Stimulated activated CD4-positive, alpha-beta T cell treated with anti-CD3 and anti-CD28 coated beads, Interleukin-1b, Interleukin-23, amount 100 ng/mL, for 4 hours (primary cell): Measurements from ENCODE around the gene MAP7.
"Not testable (repeated sequence)": the region's sequence is repeated elsewhere in the genome, so short reads cannot be mapped to it uniquely, and the experiment has no call there.

ENCODE experiments used
- DNase-seq, 2 donors: peaks; one replicate each; pipeline ENCODE4 v3.0.0-alpha.2; 2020; ENCODE audit warnings: low read depth in 2 of 2

Gene MAP7

DNA sequence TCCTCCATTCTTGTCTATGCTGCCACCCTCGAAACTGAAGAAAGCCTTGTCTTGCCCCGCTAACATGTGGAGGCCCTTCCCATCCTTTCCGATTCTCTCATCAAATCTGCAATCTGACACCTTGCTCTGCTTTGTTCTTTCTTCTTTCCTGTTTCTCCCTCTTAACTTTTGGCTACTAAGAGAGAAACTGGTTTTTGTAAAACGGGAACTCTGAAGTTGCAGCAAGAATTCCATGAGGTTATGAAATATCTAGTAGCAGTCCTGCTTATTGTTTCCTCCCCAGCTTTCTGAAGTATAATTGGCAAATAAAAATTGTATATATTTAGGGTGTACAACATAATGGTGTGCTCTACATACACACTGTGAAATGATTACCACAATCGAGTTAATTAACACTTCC lies 80.2 kb downstream of the MAP7 start:
- DNase-seq = no peak

DNA sequence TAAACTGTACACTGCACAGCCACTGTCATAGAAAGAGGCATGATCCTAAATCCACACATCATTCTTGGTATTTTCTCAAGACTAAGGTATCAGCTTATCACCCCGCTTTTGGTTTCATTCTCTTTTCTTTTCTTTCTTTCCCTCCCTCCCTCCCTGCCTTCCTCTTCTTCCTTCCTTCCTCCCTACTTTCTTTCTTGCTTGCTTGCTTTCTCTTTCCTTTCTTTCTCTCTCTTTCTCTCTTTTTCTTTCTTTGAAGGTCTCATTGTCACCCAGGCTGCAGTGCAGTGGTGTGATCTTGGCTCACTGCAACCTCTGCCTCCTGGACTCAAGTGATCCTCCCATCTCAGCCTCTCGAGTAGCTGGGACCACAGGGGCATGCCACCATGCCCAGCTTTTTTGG lies 81.1 kb downstream of the MAP7 start:
- no peak for DNase-seq

DNA sequence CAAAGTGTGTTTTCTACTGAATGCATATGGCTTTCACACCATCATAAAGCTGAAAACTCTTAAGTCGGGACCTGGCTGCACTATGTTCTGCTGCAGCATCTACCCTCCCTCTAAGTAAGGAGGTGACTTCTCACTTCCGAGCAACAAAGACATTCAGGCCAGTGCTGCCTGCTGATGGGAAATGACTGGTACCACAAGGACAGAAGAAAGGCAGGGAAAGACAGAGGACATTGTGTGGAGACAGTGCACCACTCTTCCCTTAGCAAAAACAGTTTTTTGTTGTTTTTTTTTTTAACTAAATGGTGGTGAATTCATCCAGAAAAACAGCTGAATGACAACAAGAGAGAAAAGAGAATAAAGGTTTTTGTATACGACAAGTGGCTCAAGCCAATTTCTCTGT lies 81.5 kb downstream of the MAP7 start:
- DNase-seq = no peak

DNA sequence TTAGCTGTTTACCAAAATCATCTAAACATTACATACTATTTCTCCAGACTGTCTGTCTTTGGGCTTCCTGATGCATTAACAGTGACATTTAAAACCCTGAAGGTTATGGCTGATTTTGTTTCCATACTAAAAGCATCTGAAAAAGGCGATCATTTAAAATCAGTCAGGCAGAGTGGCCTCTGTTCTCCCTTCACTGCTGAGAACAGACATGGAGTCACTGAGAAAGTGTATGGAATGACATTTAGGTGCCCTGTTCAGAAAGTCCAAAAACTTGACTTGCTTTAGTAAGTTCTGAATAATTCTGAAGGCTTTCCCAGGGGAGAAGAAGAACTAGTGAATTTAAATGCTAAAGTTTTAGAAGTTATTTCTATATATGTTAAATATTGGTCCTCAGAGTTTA lies 83.0 kb downstream of the MAP7 start:
- DNase-seq = no peak

DNA sequence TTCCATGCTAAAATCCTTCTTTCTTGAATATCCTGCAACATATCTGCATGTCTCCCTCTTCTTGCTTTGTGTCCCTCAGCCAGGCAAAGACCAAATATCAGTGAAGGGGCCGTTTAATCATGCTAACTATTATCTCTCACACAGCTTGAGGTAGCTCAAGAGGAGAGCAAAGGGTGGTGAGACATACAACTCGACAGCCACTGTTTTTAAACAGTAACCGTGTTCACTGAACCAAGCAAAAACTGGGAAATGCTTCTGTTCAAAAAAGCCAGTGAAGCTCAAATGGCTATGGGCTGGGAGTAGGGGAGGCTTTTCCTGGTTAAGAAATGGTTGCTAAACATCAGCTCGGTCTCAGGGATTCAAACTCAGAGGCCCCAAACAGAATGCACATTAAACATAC lies 83.4 kb downstream of the MAP7 start:
- no peak for DNase-seq

DNA sequence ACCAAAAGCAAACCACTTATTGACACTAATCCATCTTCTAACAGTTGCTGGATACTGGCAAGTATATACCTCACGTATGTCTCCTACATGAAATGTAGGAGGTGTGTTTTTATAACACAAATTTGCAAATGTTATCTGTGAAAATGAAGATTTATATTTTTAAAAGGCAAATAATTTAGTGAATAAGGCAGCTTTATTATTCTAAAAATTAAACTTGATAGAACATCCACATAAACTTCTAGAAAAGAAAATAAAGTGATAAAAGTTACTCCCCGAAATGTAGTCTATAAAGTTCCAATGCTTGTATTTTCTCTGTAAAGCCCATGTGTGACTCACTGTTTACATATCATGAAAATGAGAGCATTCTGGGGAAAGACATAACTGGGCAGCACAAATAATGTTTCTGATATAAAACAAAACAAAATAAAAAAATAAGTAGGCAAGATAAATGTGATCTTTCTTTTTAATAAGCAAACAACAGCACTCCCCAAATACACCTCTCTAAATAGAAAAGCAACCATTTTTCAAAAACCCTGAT lies 84.4 kb downstream of the MAP7 start:
- DNase-seq = no peak

DNA sequence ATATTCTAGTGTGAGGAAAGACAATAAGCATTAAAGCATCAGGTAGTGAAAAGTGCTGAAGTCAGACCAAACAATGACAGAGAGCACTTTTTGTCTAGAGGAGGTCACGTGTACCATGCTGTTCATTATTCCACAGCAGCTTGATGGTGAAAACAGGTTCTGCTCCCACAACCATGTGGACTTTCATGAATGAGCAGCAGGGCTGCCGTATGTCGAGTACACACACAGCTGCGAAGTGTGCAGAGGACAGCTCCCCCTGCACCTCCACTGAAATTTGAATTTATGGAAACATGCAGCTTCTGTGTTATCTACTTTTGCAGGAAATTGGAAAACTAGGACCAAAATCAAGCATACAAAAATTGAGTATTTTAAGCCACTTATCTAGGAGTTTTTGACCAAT lies 85.3 kb downstream of the MAP7 start:
- no peak for DNase-seq

DNA sequence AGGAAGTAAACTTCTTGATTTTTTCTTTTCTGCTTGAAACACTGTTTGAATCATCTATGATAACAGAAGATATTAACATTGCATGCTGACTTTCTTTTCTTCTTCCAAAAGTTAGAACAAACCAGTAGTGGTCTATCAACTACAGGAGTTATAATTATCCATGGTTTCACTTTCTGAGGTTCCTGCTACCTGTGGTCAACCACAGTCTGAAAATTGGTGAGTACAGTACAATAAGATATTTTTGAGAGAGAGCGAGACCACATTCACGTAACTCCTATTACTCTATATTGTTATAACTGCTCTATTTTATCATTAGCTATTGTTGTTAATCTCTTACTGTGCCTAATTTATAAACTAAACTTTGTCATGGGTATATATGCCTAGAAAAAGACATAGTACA lies 86.1 kb downstream of the MAP7 start:
- DNase-seq = no peak

DNA sequence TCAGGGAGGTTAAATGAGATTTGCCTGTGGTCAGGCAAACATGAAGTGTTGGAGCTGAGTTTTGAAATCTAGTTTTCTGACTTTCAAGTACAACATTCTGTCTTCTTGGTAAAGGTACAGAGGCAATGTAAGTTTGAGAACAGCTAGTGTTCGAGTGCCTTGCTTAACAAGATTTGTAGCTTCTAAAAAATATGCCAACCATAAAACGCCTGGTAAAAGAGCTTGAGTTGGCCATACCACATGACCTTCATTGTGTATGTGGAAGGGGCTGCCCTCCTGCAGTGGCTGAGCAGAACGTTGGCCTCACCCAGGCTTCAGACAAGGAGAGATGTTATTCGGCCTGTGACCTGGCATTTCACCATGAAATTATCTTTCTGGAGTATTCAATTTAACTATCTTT lies 86.5 kb downstream of the MAP7 start:
- no peak for DNase-seq

DNA sequence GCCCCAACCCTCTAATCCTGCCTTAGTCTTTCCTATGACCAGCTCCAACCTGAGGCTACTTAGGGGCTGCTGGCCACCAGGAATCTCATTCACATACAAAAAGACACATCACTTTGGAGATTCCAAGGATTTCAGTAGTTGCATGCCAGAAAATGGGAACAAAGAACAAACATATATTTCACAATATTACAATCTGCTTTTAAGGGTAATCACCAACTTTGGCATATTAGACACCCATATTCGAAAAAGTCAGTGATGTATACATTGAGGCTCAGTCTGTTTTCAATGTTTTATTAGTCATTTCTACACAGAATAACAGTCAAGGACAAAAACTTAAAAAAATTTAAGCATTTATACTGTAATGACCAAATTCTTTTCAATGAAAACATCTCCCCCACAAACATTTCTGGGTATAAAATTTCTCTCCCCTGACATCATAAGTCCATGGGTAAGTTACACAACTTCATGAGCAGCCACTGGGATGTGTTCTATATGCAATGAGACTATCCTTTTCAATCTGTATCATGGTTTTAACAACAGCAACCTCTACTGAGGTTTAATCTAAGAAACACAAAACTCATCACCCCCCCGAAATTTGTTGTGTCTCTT lies 103.5 kb downstream of the MAP7 start:
- no peak for DNase-seq

DNA sequence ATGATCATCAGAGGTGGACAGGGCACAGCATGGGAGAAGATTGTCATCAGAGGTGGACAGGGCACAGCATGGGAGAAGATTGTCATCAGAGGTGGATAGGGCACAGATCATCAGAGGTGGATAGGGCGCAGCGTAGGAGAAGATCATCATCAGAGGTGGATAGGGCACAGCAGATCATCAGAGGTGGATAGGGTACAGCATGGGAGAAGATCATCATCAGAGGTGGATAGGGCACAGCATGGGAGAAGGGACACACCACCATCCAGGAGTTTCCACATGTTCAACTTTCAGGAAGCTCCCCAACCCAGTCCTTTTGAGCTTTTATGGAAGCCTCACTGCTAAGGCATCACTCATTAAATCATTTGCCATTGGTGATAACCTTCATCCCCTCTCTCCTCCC lies 104.1 kb downstream of the MAP7 start:
- DNase-seq = no peak

DNA sequence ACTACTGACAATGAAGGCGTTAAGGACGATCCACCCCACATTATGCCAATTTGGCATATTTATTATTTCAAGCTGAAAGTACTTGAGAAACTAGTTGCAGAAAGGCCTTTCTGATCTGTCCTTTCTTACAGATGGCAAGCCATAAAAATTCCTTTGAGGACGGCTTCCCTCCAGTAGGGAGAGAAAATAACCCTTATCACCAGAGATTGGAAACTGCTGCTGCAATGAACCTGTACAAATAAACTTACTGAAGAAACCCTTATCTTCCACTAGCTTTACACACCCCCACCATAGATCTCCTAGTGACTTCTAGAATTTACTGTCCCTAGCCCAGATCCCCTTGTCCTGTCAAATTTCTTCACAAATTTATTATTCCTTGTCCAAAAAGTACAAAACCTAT lies 105.2 kb downstream of the MAP7 start:
- DNase-seq = no peak

DNA sequence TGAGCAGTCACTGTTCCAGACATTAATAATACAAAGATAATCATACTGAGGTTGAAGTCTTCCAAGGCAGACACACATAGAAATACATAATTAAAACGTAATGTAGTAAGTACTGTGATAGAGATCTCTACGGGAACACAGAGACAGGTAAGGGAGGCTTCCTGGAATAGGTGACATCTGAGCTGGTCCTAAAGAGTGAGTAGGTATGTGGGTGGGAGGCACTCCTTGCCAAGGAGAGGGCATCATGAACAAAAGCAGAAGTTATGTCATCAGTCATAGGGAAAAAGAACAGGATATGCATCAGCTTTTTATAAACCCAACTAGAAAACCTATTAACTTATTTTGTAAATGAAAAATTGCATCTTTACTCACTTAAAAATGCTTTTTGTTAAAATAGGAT lies 110.0 kb downstream of the MAP7 start:
- no peak for DNase-seq

DNA sequence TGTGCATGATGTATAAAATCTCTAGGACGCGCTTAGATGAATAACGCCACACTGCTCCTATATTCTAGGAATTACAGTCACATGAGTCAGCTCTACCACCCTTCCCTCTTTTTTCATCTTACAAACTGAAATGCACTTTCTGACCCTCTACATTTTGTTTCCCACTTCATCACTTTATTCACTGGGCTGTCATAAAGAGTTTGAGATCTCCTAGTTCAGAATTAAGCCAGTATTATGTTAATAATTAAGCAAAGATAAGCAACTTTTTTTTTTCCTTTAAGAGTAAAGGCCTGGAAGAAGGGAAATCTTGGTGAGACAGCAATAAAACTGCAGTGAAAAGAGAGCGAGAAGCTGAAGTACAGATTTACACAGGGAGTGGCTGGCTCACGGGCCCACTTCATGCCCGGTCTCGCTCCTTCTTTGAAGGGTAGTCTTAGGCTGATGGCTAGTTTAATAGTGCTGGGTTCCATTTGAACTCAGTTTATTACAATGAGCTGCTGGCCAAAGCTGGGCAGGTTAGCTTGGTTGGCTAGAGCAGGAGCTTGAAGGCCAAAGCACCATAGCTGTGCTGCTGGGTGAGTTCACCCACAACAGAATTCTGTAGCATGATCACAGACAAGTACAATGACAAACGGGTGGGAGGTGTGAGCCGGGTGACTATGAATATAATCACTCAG lies 110.6 kb downstream of the MAP7 start:
- DNase-seq = no peak

DNA sequence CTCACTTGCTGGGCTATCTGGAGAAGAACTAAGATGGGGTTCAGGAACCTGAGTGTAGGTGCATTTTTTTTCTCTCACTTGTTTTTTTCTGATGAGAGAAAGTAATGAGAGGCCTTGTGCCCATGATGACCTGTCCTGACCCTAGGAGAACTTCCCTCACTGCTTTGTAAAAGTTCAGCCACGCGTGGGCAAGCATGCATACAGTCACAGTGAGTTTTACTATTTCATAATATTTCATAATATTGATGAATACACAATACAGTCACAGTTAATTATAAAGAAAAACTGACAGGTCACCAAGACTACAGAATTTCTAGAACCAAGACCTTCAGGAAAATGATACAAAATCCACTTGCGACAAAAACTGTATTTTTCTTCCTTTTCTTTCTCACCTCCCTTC lies 111.8 kb downstream of the MAP7 start:
- no peak for DNase-seq

DNA sequence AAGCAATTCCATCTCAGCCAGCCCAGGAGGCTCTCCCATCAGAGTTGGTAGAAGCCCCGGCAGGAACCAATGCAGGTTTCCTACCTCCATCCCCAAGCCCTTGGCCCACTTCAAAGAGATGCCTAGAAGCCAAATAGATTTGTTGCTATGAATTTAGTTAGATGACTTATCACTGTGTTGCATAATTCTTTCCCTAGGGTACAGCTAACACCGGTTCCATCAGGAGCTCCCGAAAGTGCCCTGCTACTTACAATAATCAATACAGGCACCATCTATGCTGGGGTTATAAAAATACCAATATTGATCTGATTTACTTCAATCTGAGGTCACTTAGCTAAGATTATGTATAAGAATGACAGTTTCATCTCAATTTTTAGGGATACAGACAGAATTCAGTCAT lies 113.0 kb downstream of the MAP7 start:
- no peak for DNase-seq

DNA sequence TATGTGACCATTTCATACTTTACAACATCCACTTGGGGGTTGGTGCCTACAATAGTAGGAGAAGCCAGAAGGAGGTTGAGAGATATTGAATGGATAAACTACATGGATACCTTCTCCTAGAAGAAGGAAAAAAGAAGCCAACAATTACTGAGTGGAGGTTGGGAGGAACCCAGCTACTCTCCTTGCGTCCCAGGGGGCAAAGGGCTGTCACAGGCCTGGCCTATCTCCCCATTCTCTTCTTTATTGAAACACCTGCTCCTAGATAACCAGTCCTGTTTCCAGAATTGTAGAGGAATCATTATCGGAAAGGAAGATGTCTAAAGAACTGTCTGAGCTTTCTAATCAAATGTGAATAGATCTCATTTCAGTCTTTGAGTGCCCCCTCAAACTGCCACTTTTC lies 115.1 kb downstream of the MAP7 start:
- no peak for DNase-seq

DNA sequence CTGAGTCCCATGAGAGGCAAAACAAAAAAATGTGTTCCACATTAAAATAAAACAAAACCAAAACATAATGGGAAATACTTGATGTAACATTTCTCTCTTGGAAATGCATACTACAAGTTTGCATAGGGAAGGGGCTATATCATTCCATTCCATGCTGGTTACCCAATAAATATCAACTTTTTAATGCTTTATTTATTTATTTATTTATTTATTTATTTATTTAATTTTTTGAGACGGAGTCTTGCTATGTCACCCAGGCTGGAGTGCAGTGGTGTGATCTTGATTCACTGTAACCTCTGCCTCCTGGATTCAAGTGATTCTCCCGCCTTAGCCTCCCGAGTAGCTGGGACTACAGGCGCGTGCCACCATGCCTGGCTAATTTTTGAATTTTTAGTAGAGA lies 118.9 kb downstream of the MAP7 start:
- not testable (repeated sequence) for DNase-seq

DNA sequence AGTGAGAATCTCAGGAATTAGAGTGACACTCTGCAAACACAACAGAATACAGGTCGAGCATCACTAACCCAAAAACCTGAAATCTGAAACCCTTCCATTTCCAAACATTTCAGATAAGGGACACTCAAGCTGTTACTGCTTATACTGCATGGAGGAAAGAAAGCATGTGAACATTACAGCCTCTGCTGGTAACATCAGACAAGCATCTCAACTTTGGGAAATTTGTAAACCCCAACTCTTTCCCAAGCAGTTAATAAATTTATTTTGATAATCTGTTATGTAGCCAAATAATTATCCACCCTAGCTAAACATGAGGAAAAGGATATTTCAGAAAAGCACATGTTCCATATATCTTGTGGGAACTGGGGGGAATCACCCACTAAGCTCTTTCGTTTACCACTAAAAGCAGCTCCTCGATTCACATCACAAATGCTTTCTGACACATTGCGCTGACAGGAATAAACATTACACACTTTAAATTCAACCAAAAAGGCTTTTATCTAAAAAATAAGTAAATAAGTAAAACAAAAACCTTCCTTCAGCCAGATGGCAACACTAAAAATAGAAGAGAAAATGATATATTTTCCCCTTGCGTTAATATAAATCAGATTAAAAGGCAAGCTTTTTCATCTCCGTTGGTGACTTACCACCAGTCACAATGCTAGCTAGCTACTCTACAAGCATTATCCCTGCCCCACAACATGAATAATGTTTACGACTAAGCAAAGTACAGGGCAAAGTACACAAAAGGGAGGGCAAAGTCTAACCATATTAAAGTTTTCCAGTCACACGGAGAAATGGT lies 120.8 kb downstream of the MAP7 start:
- DNase-seq = no peak

DNA sequence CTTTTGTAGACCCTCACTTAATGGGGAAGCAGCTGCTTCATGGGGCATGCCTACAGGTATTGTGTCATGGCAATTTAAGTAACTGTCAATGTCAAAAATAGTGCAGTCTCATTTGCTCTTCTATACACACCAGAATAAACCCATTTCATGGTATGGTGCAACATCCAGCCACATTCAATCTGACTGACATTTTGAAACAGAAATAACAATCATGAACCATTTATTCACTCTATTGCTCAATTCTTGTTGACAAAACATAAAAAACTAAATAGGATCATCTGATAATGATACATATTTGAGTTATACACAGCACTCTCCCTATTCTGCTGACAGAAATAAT lies 122.9 kb downstream of the MAP7 start:
- no peak for DNase-seq

DNA sequence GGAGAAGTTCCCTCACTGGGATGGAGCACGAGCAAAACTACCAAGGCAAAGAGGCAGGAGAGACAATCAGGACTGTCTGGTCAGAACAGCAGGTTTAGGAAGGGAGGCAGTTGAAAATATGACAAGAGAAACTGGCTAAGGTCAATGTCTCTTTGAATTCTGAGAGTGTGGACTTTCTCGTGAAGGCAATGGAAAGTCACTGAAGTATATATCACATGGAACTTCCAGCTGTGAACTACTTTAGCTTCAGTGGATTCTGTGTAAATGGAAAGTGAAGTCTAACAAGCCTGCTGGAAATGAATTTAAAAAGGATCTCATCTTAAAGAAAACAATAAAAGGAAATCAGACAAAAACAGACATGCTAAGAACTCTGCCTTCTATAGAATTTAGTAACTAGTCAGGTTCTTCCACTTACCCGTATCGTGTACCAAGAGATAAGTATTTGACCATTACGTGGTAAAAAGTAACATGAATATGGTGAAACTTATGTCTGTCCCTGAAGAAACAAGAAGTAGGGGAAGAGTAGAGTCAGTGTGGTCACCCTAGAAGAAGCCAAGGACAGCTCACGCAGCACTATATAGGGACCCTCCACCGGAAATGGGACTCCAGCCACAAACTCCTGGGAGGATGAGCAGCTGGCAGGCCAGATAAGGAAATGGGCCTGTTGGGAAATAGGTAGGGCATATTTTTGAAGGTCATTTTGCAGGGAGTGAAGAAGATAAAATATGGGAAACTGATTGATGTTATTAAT lies 123.4 kb downstream of the MAP7 start:
- DNase-seq = no peak

DNA sequence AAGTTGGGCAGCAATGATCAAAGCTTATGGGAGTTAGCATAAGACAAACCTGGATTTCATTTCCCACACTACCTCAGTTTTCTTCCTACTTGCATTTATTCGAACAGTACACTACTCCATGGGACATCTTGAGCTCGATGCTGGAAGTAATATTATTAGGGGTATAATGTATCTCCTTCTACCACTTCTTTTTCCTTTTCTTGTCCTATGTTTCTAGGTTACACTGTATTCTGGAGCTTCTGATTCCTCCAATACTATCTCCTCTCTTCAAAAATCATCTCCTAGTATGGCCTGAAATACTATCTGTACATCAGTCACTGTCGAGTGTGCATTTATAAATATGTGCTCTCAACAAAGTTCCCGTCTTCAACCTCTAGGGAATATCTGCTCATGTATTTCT lies 124.4 kb downstream of the MAP7 start:
- DNase-seq = no peak
